HG03521 (cell line): ENCODE measurements around the gene PTTG1IP.

Source experiments
- ATAC-seq: cut with Tn5 transposase; IDR thresholded peaks from one replicate; pipeline ENCODE4 v1.9.1; 2021; ENCODE audit warnings: mild to moderate bottlenecking, moderate library complexity; ENCODE audit not compliant: unreplicated experiment

The PTTG1IP gene

DNA sequence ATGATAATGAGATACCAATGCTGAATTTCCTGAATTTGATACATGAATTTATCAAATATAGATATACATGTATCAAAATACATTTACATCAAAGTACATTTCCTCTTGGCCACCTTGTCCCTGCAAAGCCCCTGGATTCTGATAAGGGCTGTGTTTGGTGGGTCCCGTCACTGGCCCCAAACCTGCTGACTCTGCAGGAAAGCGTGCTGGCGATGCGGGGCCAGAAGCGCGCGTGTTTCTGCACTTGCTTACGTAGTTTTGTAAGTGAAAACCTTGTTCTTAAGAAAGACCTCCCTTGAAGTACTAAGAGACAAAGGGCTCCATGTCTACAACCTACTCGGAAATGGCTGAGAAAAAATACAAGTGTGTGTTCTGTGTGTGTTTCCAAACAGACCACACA lies 36.2 kb upstream of the PTTG1IP start:
- no peak for ATAC-seq

DNA sequence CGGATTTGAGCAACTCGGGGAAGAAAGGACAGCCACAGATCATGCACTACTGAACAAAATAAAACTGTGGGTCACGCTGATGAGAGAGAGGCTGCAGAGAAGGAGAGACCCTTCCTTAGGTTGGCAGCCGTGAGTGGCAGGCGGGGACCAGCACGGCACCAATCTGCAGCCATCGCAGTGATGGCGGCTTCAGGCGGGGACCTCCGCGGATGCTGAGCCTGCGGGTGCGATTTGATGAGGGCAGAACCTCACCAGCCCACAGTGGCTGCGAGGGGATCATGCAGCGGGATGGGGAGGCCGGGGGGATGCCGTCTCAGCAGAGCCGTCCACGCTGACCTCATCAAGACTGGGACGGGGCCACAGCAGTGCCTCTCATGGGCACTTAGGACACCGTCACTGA lies 35.4 kb upstream of the PTTG1IP start:
- no peak for ATAC-seq

DNA sequence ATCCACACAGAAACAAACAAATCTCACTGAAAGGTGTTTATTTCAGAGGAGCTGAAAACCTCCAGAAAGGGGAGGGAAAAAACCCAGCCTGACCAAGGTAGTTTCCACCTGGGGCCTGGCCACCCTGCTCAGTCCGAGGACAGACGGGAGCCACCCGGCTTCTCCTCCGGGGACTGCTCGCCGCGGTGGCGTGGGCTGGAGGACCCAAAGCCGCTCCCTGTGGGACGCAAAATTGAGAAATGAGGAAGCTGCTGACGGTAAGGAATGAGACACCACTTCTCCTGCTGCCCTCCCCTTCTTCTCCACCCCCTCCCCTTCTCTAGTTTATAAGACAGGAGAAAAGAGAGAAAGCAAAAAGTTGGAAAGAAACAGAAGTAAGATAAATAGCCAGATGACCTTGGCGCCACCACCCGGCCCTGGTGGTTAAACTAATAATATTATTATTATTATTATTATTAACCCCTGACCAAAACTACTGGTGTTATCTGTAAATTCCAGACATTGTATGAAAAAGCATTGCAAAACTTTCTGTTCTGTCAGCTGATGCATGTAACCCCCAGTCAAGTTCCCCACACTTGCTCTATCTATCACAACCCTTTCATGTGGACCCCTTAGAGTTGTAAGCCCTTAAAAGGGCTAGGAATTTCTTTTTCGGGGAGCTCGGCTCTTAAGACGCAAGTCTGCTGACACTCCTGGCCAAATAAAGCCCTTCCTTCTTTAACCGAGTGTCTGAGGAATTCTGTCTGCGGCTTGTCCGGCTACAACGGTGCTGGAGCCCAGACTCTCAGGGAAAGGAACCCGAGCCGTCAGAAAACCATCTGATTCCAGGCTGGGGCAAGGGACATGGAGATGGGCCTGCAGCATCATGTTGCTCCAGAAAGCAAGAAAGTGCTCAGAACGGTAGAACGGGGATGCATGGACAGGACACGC lies 34.7 kb upstream of the PTTG1IP start:
- ATAC-seq = no peak

DNA sequence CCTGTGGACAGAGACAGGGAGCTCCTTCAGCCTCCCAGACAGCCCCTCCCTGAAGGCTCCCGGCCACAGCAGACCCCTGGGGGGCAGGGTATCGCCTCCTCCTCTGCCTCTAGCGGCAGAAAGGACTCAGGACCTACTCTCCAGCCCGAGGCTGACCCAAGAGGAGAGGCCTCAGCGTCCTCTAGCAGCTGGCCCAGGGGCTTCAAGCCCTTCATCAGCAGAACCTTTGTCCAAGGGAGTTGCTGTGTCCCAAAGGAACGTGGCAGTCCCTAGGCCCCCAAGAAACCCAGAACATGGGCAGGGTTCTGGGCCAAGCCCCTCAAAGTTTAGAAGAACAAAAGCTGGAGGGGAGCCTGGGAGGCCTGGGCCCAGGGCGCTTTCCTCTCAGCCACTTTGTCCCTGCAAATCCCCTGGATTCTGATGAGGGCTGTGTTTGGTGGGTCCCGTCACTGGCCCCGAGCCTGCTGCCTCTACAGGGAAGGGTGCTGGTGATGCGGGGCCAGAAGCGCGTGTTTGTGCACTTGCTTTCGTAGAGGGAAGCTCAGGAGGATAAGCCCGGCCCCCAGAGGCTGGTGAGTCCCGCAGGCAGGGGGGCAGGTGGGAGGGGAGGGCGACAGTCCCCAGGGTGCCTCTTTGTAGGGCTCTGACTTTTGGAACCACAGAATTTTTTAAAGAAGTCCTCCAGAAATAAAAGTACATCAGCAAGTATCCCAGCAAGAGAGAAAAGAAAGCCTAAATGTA lies 33.9 kb upstream of the PTTG1IP start:
- no peak for ATAC-seq

DNA sequence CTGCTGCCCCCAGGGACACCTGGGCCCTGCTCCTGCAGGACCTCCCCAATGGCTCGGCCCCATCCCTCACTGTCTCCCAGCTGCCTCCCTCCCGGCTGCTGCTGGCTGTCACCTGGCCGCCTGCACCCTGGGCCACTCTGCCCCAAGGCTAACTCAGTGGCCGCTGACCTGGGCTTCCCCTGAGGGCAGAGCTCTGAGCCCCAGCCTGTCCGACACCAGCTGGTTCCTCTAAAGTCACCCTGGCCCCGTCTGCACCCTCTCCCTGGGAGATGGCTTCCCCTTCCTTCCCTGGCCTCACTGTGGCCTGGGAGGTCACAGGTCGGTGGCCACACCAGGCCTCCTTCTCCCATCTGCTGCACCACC lies 32.2 kb upstream of the PTTG1IP start:
- no peak for ATAC-seq

DNA sequence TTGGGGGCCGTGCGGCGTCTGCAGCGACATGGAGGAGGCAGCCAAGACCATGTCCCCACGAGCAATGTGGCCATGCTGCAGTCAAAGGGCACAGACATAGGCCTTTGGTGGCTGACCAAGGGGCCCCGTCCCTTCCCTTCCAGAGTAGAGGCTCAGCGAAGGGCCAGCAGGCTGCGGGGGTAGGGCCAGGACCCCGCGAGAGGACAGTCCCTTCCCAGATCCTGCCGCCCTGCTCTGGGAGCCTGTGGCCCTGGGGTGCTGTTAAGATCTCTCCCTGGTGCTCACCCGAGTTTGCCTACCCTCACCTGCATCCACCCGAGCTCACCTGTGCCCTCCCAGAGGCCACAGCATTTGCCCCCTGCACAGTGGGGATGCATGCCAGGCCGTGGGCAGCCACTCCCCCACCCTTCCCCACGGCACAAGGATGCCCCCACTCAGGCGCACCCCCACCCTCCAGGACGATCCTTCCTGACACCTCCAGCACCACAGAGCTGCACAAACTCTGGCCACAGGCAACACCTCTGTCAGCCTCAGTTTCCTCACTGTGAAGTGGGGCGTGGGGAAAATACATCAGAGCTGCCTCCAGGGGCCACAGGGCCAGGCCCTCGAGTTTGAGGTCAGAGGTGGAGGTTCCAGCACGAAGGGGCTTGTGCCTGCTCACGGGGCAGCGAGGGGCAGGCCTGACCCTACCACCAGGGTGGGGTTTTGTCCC lies 31.7 kb upstream of the PTTG1IP start:
- ATAC-seq = no peak

DNA sequence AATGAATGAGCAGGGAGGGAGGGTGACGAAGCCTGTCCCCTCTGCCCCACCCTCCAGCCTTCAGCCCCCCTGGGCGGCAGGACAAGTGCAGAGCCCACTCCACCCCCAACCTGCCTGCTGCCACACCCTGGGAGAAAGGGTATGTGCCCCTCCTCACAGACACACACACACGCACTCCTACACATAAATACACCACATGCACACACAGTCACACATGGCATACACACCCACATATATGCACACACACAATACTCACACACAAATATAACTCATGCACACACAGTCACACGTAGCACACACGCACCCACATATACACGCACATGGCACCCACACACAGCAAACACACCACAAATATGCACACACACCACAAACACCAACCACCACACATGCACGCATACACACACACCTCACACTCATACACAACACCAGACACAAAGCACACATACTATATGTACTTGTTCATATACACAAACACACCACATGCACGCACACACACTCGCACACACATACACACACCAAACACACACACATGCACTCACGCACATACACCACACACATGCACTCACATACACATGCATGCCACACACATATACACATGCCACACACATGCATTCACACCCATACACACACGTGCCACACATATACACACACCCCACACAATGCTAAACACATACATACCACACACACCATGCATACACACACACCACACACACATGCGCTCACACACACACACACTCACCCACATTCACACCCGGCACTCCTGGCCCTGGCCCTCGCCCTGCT lies 30.8 kb upstream of the PTTG1IP start:
- ATAC-seq = no peak

DNA sequence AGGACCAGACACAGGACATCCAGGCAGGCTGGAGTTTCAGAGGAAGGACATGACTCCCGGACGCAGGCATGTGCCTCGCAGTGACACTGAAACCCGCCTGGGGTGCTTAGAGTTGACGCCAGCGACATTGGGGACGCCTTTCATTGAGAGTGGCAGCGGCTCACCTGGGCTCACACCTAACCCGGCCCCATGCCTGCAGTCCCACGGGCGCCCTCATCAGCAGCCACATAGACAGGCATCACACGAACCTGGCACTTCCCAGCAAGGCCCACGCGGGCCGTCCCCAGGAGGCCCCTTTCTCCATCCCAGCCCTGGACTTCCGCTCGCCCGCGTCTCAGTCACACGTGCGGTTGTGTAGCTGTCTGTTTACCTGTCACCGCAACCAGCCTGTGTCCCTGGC lies 30.2 kb upstream of the PTTG1IP start:
- no peak for ATAC-seq

DNA sequence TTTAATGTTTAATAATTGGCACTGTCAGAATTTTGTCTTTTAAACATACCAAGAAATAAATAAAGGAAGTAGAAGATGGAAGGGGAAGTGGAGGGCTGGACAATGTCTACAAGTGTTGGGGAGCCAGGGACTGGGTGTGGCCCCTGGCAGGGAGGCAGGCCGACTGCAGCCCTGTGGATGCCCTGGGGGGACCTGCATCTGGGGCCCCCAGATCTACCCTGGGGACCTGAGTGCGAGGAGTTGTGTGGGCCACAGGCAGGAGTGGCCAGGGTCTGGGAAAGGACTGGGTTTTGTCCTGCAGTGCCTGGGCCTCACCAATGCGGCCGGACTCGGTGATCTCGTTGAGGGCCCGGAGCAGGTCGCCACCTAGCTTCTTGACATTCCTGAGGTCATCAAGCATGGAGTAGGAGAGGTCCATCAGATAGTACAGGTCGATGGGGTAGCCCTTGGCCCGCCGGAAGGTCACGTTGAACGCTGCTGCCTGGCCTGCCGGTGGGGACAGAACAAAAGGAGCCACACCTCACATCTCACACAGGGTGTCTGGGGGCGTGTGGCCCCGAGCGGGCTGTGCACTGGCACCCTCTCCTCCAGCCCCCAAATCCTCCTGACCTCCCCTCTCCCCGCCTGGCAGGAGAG lies 29.7 kb upstream of the PTTG1IP start:
- ATAC-seq = no peak

DNA sequence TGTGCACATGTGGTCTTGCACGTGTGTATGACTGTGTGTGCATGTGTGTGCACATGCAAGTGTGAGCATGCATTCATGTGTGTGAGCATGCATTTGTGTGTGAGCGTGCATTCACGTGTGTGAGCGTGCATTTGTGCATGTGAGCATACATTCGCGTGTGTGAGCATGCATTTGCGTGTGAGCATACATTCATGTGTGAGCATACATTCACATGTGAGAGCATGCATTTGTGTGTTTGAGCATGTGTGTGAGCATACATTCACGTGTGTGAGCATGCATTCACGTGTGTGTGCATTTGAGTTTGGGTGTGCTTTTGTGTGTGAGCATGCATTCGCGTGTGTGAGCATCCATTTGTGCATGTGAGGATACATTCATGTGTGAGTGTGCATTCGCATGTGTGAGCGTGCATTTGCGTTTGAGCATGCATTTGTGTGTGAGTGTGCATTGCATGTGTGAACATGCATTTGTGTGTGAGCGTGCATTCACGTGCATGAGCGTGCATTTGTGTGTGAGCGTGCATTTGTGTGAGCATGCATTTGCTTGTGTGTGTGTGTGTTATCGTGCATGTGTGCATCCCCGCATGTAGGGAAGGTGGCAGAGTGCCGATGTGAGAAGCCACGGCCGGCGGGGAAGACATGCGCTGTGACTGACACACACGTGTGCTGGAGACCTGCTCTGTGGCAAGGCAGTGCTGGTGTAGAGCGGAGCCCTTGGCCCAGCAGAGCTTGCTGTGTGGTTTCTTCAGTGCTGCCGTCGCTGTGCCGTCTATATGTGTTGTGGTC lies 29.0 kb upstream of the PTTG1IP start:
- ATAC-seq = no peak

DNA sequence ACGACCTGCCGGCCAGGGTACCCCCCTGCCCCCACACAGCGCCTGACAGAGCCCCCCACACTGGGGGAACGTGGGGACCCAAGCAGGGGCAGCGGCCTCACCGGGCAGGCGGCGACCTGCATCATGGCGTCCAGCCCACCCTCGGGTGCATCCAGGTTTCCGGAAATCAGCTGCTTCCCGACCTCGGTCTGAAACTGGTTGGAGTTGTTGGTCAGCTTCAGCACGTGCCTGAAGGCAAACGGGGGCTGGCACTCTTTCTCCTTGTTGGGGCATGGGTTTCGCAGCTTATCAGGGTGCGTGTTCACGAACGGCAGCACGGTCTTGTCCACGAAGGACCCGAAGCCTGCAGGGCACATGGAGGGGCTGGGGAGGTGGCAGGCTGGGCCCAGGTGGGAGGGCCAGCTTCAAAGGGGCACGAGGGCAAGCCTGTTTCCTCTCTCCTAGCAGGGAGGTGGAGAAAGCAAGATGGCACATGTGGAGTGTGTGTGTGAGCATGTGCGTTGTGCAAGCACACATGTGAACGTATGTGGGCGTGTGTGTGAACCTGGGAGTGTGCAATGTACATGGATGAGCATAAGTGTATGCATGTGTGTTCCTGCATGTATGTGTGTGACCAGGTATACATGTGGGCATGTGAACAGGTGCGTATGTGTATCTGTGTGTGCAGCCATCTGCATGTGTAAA lies 28.0 kb upstream of the PTTG1IP start:
- no peak for ATAC-seq

DNA sequence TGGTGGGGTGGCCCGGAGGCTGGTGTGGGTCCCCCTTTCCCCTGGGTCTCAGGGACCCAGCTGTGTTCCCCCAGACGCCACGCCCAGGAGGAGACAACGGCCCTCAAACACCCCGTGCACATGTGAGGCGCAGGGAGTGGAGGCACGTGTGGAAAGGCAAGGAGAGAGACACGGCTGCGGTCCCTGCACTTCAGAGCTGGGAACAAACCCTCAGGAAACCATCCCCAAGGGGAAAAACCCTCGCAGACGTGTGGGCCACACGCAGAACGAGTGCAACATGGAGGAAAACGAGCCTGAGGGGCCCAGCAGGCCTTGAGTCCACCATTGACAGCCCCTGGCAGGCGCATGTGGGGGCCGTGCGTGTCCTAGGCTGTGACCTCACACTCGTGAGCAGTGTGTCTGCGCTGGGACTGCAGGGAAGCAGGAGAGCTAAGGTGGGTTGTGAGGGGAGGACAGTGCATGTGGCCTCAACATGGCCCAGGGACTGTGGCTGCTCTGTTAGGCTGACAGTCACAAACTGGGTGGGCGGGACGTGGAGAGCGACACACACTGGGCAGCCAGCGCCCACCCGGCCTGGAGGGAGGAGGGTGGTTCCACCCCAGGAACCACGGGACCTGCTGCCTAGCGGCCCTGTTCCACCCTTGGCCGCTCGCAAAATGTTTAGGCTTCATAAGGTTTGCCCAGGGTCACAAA lies 27.2 kb upstream of the PTTG1IP start:
- no peak for ATAC-seq

DNA sequence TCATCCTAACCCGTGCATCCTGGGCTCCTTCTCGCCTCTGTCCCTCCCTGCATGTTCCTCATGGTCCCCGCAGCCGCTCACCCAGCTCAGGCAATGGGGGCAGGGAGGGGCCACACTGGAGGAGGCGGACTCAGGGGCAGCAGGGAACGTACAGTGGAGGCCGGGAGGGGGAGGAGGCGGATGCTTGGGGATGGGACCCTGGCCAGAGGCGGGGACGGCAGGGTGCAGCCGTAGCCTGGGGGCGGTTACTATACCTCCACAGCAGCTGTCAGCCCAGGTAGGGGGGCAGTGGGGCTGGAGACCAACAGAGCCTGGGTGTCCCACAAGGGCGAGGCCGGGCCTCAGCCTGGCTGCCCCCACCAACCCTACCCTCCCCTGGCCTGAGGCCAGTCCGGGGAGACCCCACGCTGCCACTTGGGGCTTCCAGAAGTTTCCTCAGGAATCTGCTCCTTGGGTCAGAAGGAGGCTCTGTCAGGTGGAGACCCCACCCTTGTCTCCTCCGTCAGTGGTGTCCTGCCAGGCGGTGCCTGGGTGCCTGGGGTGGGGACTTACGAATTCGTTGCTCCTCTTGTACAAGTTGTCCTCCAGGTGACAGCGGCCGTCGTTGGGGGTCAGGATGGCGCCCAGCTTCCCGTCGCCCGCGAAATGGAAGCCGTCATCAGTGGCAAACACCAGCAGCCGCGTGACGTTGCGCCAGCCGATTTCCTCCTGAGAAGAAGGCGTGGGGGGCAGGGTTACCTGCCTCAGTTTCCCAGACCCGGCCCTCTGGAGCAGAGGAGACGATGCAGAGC lies 26.5 kb upstream of the PTTG1IP start:
- no peak for ATAC-seq

DNA sequence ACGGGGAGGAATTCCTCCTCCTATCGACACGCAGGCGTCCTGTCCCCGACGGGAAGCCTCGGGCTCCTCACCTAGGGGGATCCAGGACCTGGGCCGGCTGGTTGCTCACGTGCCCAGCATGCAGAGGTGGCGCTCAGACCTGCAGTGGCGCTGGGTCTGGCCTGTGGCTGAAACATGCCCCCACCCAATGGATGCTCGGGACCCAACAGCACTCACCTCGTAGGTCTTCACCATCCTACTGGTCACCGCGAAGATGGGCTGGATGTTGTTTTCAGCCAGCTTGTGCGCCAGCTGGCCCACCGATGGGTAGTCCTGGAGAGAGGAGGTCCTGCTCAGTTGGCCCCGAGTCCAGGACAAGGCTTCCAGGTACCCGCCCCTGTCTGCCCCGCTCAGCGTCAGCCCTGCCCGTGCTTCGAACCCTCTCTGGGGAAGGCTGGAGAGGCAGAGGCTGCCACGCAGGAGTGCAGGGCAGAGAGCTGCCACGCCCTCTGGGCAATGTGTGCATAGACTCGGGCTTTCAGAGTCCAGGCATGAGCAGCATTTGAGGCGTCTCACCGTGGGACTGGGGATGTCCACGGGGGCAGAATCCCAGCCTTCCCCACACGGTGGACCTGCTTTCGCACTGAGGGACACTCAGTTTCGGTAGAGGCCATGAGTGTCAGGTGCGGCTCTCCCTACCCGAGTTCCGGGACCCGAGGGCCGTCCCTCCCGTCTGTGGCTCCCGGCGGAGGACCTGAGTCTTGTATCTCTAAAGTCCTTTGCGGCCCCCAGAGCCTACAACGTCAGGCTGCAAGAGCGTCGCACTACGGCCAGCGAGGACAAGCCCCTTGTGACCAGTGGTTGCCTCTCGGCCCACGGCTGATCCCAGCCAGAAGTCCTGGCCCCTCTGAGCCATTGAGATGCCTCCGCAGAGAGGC lies 25.6 kb upstream of the PTTG1IP start:
- ATAC-seq = no peak

DNA sequence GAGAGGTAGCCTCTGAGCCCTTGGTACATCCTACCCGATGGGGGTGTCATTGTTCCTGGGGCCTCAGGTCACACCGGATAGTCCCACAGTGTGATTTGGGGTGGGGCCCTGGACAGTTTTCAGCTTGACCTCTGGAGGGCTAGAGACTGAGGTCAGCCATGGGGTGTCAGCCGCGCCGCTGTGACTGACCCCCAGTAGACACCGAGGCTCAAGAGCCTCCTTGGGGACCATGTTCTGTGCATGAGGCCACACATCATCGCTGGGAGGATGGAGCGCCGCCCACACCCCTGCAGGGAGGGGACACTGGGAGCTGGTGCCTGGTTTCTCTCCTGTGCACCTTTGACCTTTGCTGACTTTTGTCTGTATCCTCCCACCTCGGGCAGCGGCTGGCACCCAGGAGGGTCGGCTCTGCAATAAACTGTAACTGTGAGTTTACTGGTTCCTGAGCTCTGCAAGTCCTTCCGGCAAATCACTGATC lies 24.6 kb upstream of the PTTG1IP start:
- no peak for ATAC-seq

DNA sequence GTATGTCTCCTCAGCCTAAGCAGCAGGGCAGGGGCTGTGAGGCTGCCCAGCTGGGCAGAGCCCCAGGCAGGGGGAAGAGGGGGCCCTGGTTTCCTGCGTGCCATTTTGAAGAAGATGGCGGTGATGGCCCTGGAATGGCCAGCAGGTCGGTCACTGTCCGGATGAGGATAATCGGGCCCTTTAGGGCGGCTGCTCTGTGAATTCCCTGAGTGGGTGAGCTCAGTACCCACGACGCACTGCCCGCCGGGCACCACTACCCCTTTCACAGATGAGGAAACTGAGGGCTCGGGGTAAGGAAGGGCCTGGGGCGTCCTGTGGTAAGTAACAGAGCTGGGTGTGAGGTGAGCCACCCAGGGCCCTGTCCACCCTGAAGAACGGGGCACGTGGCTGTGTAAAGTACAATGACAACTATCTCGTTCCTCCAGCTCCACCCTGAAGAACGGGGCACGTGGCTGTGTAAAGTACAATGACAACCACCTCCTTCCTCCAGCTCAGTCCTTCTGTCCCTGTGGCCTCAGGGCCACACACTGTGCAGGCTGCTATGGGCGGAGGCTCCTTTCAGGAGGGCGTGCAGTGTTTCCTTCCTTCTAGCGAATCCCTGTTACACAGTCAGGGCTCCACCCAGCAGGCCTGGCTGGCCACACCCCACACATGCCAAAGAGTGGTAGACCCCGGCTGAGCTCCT lies 24.0 kb upstream of the PTTG1IP start:
- ATAC-seq = no peak
